ENCODE measurements around the gene ATM. TPM values are rescaled to one million over a fixed set of nuclear protein-coding genes. Genes with fewer than 3 reads are reported as not detected.

ATM gene
- total and polyA plus RNA-seq, 10 of the 15 experiments (the other 5 are each of a cell fraction or from before 2014, with no cell fraction given): 10.0 to 91.5 (median 40.2) TPM

- CTCF ChIA-PET: no interaction called here
- no peak overlapping the region for H2AFZ ChIP-seq (ENCODE audit: control insufficient read depth, low read depth, low read length)
- no peak overlapping the region for H3K4me3 ChIP-seq
- DNase-seq (ENCODE audit: low read depth, low spot score) (no peak), FAIRE-seq (no peak), ATAC-seq (no peak; the same call in 2 of the 3 replicates)
- no peaks in the 10 kb centered on the region for H3K9me3 ChIP-seq (replicated peaks; ENCODE audit: control insufficient read depth, insufficient read depth, low read length)
- in situ Hi-C loops (cut with MboI) (no loop called here), intact Hi-C loops (cut with micrococcal nuclease; ENCODE audit: unreplicated experiment) (no loop called here)
- BruUV-seq (replicated peaks): no TSS peak
- no peak overlapping the region for H3K27ac ChIP-seq (ENCODE audit: control insufficient read depth, insufficient read depth)
- SMC1A ChIA-PET (ENCODE audit: uncharacterized antibody, unreplicated experiment): interaction anchor here (2.7 kb wide), 1 partner anchor 306 kb away, joined by 15 read pairs; no protein-coding TSS in a partner anchor
- no peaks in the 10 kb centered on the region for H3K4me1 ChIP-seq (ENCODE audit: control insufficient read depth, insufficient read depth, low read length)
- H4K20me1 ChIP-seq (ENCODE audit: control insufficient read depth, insufficient read depth): no peaks in the 10 kb centered on the region
- TF ChIP-seq CHD4 (IDR thresholded peaks at IDR 0.05) (no peak), KAT2A (conservative IDR thresholded peaks at IDR 0.05; ENCODE audit: control insufficient read depth, low read depth, low read length) (no peak), POLR2AphosphoS5 (IDR thresholded peaks at IDR 0.05; ENCODE audit: low read length) (no peak), MYC (IDR thresholded peaks at IDR 0.05; ENCODE audit: insufficient read depth, insufficient read length, insufficient replicate concordance, low read length, severe bottlenecking) (no peak), HCFC1 (IDR thresholded peaks at IDR 0.05; ENCODE audit: low read length) (no peak), SRF (IDR thresholded peaks at IDR 0.05; ENCODE audit: low read depth in 2 of 2, low read length in 2 of 2) (no peak), RAD21 (IDR thresholded peaks at IDR 0.05; ENCODE audit: insufficient read depth, low read depth, low read length) (no peak), NFXL1 (IDR thresholded peaks at IDR 0.05; ENCODE audit: borderline replicate concordance) (no peak), CUX1 (IDR thresholded peaks at IDR 0.05; ENCODE audit: insufficient replicate concordance, low read depth, low read length) (no peak), MTA3 (IDR thresholded peaks at IDR 0.05; ENCODE audit: borderline replicate concordance, low read length) (no peak), SUPT20H (IDR thresholded peaks at IDR 0.05; ENCODE audit: borderline replicate concordance, control insufficient read depth, low read depth, low read length) (no peak), GATAD2B (conservative IDR thresholded peaks at IDR 0.05; ENCODE audit: low read depth) (no peak), MXI1 (IDR thresholded peaks at IDR 0.05; ENCODE audit: low read depth, low read length) (no peak), EP300 (IDR thresholded peaks at IDR 0.05; ENCODE audit: borderline replicate concordance in 1 of 2, control insufficient read depth in 1 of 2, low read depth in 2 of 2, low read length in 2 of 2) (no peak), IKZF1 (conservative IDR thresholded peaks at IDR 0.05) (no peak), CBX5 (IDR thresholded peaks at IDR 0.05; ENCODE audit: low read depth) (no peak), RBBP5 (conservative IDR thresholded peaks at IDR 0.05) (no peak), TCF12 (IDR thresholded peaks at IDR 0.05; ENCODE audit: low read depth, low read length) (no peak), PKNOX1 (IDR thresholded peaks at IDR 0.05) (no peak), ETV6 (conservative IDR thresholded peaks at IDR 0.05 in 1 of 2, IDR thresholded peaks at IDR 0.05 in 1 of 2; ENCODE audit: borderline replicate concordance in 1 of 2, low read depth in 1 of 2) (no peak)
- H3K27me3 ChIP-seq (replicated peaks in 1 of 2; ENCODE audit: control insufficient read depth in 2 of 2, insufficient read depth in 2 of 2, low read length in 1 of 2): no peaks in the 10 kb centered on the region
- H3K36me3 ChIP-seq (ENCODE audit: control insufficient read depth in 2 of 2, insufficient read depth in 2 of 2, low read length in 1 of 2): peaks cover 0 to 1% of the 10 kb centered on the region in 2 experiments; a peak in 2 of 4 replicates
- H3K4me2 ChIP-seq (ENCODE audit: control insufficient read depth, insufficient read depth): no peak overlapping the region
- H3K79me2 ChIP-seq (ENCODE audit: control insufficient read depth, insufficient read depth, low read length): no peaks in the 10 kb centered on the region
- RAD21 ChIA-PET (ENCODE audit: unreplicated experiment): interaction anchor here (1.8 kb wide), 1 partner anchor 308 kb away, joined by 7 read pairs; no protein-coding TSS in a partner anchor
- POLR2A ChIA-PET: no interaction called here
- WGBS (ENCODE audit: insufficient coverage, insufficient replicate concordance, low lambda C conversion rate, missing lambda C conversion rate): 89% methylated on average over 1 of the region's 1 CpG
- no peak overlapping the region for H3K9ac ChIP-seq (ENCODE audit: control insufficient read depth, insufficient read depth, low read length)
These were observed 118.1 kb downstream of the ATM start for GRCh38 chr11:108340973-108341372.

Measured in GM12878 (cell line).